ENCODE results near the gene CFAP299.

DNA sequence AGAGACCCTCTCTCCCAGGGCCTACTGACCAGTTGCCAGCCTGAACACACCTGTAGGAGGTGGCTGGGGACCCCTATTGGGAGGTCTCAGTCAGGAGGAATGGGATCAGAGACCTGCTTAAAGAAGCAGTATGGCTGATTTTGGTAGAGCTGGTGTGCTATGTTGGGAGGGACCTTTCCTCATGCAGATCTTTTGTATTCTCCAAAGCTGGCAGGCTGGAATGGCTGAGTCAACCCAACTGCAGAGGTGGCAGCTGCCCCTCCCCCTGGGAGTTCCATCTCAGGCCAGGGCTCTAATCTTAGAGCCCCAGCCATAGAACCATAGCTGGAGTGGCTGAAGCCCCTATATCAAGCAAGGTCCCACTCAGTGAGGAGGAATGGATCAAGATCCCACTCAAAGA, 415.7 kb downstream of the CFAP299 start:
- TF ChIP-seq POLR2A (IDR thresholded peaks at IDR 0.05) = no peak
- TF ChIP-seq, protein P1, sequence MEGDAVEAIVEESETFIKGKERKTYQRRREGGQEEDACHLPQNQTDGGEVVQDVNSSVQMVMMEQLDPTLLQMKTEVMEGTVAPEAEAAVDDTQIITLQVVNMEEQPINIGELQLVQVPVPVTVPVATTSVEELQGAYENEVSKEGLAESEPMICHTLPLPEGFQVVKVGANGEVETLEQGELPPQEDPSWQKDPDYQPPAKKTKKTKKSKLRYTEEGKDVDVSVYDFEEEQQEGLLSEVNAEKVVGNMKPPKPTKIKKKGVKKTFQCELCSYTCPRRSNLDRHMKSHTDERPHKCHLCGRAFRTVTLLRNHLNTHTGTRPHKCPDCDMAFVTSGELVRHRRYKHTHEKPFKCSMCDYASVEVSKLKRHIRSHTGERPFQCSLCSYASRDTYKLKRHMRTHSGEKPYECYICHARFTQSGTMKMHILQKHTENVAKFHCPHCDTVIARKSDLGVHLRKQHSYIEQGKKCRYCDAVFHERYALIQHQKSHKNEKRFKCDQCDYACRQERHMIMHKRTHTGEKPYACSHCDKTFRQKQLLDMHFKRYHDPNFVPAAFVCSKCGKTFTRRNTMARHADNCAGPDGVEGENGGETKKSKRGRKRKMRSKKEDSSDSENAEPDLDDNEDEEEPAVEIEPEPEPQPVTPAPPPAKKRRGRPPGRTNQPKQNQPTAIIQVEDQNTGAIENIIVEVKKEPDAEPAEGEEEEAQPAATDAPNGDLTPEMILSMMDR (IDR thresholded peaks at IDR 0.05) = no peak

All from Peyer's patch (tissue), 4 donors.